Fibroblast of skin of right biceps (primary cell): ENCODE results near the gene TMEM198.

Experiments
- DNase-seq: peaks from one replicate; pipeline ENCODE4 v3.0.0-alpha.2; 2013

Gene TMEM198

GRCh38 chr2:219526320-219527075 lies 17.3 kb upstream of the TMEM198 start:
- no peak for DNase-seq

GRCh38 chr2:219527076-219527394 lies 16.8 kb upstream of the TMEM198 start:
- no peak for DNase-seq

GRCh38 chr2:219527472-219527871 lies 16.4 kb upstream of the TMEM198 start:
- no peak for DNase-seq

GRCh38 chr2:219530048-219530963 lies 13.5 kb upstream of the TMEM198 start:
- peak; percentile 81 for DNase-seq

GRCh38 chr2:219531639-219532377 lies 12.0 kb upstream of the TMEM198 start:
- no peak for DNase-seq

GRCh38 chr2:219532378-219532649 lies 11.5 kb upstream of the TMEM198 start:
- DNase-seq, result no peak

- DNase-seq, result no peak
These were observed 9.7 kb upstream of the TMEM198 start for GRCh38 chr2:219533930-219534661.

- DNase-seq, result no peak
These were observed 7.4 kb upstream of the TMEM198 start for GRCh38 chr2:219536425-219536824.

GRCh38 chr2:219536967-219537366 lies 6.9 kb upstream of the TMEM198 start:
- DNase-seq, result no peak

GRCh38 chr2:219537657-219538488 lies 6.0 kb upstream of the TMEM198 start:
- no peak for DNase-seq

- DNase-seq, result no peak
These were observed 5.3 kb upstream of the TMEM198 start for GRCh38 chr2:219538504-219538951.

GRCh38 chr2:219538956-219539788 lies 4.7 kb upstream of the TMEM198 start:
- no peak for DNase-seq

- DNase-seq, result no peak
These were observed 3.7 kb upstream of the TMEM198 start for GRCh38 chr2:219539926-219540678.

- DNase-seq, result no peak
These were observed 2.9 kb upstream of the TMEM198 start for GRCh38 chr2:219540784-219541504.

- DNase-seq, result peak; percentile 67
These were observed 2.1 kb upstream of the TMEM198 start for GRCh38 chr2:219541611-219542180.

GRCh38 chr2:219542931-219543595 lies 765 bp upstream of the TMEM198 start:
- peak; percentile 17 for DNase-seq

GRCh38 chr2:219544567-219544966 lies 739 bp downstream of the TMEM198 start:
- DNase-seq, result no peak

GRCh38 chr2:219545295-219545942 lies 1.6 kb downstream of the TMEM198 start:
- no peak for DNase-seq
